Subcutaneous adipose tissue (tissue), 4 donors: Measurements from ENCODE around the gene SUSD6. TPM values are rescaled to one million over a fixed set of nuclear protein-coding genes. Genes with fewer than 3 reads are reported as not detected.

Experiments used
- total RNA-seq, 4 donors: library from RNA; depleted of rRNA; stranded (reverse); fragments of >200 nt; gene quantifications; one replicate each; pipeline ENCODE4 v1.1.0, GENCODE V29; 2016
- TF ChIP-seq, protein P1 (sequence below): fragments of 450-650 bp; IDR thresholded peaks from one replicate; pipeline ENCODE4 v1.5.1; 2016; ENCODE audit warnings: low read depth, mild to moderate bottlenecking, control low read depth, antibody characterized with exemption, moderate library complexity

The SUSD6 gene
- total RNA-seq, 4 donors from 2014 or later: 24.8 to 52.4 (median 35.5) TPM

- TF ChIP-seq, protein P1, sequence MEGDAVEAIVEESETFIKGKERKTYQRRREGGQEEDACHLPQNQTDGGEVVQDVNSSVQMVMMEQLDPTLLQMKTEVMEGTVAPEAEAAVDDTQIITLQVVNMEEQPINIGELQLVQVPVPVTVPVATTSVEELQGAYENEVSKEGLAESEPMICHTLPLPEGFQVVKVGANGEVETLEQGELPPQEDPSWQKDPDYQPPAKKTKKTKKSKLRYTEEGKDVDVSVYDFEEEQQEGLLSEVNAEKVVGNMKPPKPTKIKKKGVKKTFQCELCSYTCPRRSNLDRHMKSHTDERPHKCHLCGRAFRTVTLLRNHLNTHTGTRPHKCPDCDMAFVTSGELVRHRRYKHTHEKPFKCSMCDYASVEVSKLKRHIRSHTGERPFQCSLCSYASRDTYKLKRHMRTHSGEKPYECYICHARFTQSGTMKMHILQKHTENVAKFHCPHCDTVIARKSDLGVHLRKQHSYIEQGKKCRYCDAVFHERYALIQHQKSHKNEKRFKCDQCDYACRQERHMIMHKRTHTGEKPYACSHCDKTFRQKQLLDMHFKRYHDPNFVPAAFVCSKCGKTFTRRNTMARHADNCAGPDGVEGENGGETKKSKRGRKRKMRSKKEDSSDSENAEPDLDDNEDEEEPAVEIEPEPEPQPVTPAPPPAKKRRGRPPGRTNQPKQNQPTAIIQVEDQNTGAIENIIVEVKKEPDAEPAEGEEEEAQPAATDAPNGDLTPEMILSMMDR: no peak
Observed at GRCh38 chr14:69572030-69572840, 39.2 kb upstream of the SUSD6 start.

DNA sequence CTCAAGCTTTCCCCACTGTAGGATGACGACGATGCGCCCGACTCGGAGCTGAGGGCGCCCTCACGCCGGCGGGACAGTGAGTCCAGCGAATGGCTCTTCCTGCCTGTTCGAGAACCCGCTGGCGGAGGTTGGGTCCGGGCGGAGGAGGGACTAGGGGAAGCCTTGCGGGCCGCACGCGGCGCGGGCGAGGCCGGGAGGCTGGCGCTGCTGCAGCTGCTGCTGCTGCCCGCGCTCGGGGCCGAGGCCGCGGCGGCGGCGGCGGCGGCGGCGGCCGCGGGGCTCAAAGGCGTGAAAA, 38.6 kb upstream of the SUSD6 start:
- TF ChIP-seq, protein P1: no peak

GRCh38 chr14:69573205-69573830, 38.1 kb upstream of the SUSD6 start:
- TF ChIP-seq, protein P1: no peak

DNA sequence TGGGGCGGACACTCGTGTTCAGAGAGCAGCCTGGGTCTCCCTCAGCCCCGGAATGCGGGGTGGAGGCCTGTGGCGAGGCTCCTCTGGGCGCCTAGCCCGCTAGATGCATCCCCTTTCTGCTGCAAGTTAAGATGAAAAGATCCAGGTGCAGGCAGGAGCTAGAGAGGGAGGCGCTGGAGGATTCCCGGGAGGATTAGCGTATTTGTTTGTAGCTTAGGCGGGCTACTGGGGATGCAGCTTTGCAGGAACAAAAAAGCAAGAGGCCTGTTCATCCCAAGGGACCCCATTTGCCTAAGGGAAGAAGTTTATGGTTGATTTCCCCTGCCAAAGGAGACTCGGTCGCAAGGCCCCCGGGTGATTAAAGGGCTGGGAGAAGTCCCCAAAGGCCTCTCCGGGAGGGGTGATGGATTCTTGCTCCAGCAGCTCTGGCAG, 37.5 kb upstream of the SUSD6 start:
- TF ChIP-seq, protein P1: no peak

GRCh38 chr14:69574263-69574953, 37.0 kb upstream of the SUSD6 start, which contains the start of gene CCDC177:
Gene CCDC177 (minus strand): TSS chr14:69574871. CDS start chr14:69573622, 1,249 bp downstream.
- TF ChIP-seq, protein P1: no peak

- TF ChIP-seq, protein P1: no peak
Observed at GRCh38 chr14:69574954-69575295, 36.5 kb upstream of the SUSD6 start.

GRCh38 chr14:69579476-69579875, 31.9 kb upstream of the SUSD6 start:
- TF ChIP-seq, protein P1: no peak
